GOT3 (cell line): ENCODE results near the gene CD99L2.
"Not testable (repeated sequence)": the region's sequence is repeated elsewhere in the genome, so short reads cannot be mapped to it uniquely, and the experiment has no call there.

ENCODE experiments used
- DNase-seq: peaks from one replicate; lab custom pipeline; 2025; ENCODE audit warnings: mixed read lengths; lab: John Stamatoyannopoulos, UW

Gene CD99L2

DNA sequence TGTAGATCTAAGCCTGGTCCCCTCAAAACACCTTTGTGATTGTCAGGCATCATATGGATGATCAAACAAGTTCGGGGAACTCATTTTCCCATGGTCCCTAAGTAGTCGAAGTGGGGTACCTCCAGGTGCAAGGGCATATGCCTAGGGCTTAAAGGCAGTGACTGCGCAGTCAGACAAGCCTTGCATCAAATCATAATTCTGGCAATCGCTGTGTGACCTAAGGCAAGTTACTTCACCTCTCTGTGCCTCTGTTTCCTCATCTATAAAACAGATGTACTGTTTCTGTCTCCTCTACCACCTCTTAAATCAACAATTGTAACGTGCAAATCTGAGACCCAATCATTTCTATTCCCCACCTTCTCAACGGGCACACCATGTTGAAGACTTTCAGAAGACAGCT lies 1.8 kb downstream of the CD99L2 start:
- DNase-seq: no peak

DNA sequence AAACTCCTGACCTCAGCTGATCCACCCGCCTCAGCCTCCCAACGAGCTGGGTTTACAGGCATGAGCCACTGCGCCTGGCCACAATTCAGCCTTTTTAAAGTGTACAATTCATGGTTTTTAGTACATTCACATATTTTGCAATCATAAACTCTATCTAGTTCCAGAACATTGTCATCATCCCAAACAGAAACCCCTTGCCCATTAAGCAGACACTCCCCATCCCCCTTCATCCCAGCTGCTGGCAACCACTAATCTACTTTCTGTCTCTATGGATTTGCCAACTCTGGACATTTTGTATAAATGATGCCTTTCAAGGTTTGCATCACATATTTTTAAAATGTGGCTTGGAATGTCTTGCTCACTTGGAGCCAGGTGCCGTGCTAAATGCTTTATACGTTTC lies 4.5 kb downstream of the CD99L2 start:
- DNase-seq: no peak

DNA sequence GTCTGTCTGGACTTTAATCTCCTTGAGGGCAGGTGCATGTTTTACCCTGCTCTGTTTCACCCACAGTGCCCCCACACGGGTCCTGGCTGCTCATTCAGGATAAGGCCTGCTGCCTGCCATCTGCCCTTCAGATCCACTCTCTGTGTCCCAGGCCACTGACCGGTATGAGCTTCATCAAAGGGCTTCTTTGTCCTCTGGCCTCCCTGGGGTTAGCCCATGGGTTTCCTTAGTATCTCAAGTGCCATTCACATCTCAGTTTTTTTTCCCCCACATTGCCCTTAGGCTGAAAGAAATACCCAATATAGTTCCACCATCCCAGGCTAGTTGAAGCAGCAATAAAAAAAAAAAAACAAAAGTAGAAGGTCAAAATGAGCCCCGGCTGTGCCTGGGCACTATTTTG lies 9.3 kb downstream of the CD99L2 start:
- no peak for DNase-seq

DNA sequence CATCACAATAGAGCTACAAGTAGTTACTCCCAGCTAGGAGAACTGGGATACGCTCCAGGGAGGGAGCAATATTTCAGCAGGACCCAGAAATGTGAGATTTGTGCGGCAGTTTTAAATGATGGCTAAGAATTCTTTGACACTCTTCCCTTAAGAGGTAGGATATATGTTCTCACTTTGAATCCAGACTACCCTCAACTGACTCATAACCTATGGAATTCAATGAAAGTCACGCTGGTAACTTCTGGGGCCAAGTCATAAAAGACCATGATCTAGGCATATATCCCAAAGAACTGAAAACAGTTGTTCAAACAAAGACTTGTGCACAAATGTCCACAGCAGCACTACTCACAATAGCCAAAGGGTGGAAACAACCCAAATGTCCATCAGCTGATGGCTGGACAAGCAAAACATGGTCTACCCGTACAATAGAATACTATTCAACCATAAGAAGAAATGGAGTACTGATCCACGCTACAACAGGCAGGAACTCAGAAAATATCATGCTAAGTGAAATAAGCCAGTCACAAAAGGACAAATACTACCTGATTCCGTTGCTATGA lies 10.5 kb downstream of the CD99L2 start:
- no peak for DNase-seq

DNA sequence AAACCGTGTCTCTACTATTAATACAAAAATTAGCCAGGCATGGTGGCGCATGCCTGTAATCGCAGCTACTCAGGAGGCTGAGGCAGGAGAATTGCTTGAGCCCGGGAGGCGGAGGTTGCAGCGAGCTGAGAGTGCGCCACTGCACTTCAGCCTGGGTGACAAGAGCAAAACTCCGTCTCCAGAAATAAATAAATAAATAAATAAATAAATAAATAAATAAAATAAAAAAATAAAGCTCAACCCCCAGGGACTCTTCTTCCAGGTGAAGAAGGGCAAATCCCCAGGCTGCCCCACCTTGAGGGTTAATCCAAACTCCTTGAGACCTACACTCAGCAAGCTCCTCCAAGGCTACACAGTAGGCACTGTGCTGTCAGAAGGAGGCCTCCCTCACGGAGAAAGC lies 11.2 kb downstream of the CD99L2 start:
- not testable (repeated sequence) for DNase-seq

DNA sequence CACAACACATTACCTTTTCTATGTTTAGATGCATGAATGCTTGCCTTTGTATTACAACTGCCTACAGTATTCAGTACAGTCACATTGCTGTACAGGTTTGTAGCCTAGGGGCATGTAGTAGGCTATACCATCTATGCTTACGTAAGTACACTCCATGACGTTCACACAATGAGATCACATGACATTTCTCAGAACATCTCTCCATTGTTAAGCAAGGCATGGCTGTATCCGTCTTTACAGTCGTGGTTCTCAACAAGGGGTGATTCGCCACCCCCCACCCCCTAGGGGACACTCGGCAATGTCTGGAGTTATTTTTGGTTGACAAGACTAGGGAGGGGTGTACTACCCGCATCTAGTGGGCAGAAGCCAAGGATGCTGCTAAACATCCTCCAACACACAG lies 12.1 kb downstream of the CD99L2 start:
- DNase-seq: no peak

DNA sequence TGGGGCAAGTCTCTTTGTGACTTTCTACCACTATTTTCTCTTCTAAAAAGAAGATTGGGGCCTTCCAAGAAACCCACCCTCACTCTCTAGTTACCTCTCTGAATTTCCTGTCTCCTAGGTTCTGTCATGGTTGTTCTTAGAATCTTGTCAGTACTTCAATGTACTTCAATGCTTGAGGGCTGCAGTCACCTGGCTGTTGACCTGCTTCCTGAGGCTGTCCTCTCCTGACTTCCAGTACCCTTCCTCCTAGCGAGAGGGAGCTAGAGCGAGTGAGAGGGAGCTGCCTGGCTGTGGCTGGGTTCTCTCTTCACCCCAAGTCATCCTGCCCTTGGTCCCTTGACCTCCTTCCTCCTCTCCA lies 17.7 kb downstream of the CD99L2 start:
- DNase-seq: no peak

DNA sequence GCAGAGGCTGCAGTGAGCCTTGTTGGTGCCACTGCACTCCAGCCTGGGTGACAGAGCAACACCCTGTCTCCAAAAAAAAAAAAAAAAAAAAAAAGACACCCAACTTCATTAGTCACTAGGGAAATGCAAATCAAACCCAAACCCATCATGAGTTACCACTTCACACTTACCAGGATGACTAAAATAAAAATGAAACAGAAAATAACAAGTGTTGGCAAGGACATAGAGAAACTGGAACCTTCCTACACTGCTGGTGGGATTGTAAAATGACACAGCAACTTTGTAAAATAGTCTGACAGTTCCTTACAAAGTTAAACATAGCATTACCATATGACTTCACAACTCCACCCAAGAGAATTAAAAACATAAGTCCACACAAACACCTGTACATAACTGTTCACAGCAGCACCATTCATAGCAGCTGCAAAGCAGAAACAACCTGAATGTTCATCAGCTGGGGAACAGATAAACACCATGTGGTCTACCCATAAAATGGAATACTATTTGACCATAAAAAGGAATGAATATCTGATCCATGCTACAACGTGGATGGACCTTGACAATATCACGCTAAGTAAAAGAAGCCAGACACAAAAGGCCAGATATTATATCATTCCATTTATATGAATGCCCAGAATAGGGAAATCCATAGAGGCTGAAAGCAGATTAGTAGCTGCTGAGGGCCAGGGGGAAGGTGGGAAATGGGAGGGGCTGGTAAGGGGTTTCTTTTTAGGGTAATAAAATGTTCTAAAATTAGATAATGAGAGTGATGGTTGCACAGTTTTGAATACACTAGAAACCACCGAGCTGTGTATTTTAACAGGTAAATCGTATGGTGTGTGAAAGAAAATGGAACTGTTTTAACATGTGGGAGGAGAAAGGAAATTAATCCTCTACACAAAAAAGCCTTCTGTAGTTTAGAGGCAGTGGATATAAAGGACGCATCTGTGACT lies 18.3 kb downstream of the CD99L2 start:
- DNase-seq: no peak

DNA sequence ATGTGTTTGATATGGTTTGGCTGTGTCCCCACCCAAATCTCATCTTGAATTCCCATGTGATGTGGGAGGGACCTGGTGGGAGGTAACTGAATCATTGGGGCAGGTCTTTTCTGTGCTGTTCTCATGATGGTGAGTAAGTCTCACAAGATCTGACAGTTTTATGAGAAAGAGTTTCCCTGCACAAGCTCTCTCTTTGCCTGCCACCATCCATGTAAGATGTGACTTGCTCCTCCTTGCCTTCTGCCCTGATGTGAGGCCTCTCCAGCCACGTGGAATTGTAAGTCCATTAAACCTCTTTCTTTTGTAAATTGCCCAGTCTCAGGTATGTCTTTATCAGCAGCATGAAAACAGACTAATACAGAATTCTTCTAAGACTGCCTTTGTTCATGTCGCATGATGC lies 22.8 kb downstream of the CD99L2 start:
- DNase-seq: not testable (repeated sequence)

DNA sequence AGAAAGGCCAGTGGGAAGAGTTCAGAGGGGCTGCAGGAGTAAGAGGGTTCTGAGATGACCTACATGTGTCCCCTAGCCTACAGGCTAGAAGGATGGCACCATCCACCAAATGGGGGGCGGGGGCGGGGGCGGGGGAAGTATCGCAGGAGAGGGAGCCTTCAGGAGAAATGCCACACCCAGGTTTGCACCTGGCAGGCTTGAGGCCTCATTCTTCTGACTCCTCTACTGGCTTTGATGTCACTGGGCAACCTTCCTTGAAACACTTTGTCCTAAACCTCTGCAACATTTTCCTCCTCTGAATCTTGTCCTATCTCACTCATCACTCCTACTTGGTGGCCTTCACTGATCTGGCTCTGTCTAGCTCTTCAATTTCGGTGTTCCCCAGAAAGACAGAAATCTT lies 24.0 kb downstream of the CD99L2 start:
- no peak for DNase-seq

DNA sequence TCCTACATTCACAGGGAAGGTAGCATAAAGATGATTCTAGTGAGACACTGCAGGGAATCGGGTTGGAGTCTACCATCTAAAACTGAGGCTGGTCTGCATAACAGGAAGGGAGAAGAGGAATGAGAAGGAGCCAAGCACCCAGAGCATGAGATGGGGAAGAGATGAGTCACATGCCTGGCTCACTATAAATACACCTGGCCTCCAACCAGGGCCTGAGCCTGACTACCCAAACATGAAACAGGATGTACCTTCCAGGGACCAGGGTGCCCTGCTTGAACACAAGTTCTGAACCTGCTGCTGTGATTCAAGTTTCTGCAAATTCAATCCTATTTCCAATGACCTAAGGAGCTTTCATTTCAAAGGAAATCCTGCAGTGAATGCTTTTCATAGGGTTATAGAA lies 24.9 kb downstream of the CD99L2 start:
- no peak for DNase-seq

DNA sequence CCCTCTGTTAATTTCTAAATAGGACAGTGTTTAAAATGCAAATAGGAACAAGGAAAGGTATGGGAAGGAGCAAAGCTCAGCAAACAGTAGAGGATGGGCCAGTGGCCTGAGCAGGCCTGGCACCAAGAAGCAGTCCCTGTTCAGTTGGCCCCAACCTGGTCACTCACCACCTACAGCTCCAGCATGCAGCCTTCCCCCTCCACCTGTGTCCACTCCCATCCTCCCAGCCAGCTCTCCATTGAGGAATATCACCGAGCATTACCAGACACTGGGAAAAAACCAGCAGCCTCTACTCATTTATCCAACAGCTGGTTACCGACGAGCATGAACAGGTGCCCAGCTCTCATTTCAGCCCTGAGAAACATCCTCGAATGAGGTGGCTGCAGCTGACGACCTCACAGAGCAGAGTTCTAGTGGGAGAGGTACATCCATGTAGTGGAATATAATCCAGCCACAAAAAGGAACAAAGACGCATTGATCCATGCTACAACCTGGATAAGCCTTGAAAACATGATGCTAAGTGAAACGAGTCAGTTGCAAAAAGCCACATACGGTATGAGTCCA lies 25.6 kb downstream of the CD99L2 start:
- DNase-seq: no peak

DNA sequence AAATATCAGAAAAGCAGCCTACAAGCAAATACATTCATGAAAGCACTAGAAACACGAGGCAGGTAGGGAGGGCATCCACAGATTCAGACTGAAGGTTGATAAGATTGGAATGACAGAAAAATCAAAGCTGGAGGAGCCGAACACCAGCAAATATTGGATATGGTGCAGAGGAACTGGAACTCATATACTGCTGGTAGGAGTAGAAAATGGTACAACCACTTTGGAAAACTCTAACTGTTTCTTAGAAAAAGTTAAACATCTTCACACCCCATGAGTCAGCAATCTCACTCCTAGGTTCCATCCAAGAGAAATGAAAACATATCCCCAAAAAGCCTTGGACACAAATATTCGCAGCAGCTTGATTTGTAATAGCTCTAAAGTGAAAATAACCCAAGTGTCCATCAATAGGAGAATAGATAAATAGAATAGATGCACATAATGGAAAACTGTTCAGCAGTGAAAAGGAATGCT lies 27.1 kb downstream of the CD99L2 start:
- DNase-seq: no peak

DNA sequence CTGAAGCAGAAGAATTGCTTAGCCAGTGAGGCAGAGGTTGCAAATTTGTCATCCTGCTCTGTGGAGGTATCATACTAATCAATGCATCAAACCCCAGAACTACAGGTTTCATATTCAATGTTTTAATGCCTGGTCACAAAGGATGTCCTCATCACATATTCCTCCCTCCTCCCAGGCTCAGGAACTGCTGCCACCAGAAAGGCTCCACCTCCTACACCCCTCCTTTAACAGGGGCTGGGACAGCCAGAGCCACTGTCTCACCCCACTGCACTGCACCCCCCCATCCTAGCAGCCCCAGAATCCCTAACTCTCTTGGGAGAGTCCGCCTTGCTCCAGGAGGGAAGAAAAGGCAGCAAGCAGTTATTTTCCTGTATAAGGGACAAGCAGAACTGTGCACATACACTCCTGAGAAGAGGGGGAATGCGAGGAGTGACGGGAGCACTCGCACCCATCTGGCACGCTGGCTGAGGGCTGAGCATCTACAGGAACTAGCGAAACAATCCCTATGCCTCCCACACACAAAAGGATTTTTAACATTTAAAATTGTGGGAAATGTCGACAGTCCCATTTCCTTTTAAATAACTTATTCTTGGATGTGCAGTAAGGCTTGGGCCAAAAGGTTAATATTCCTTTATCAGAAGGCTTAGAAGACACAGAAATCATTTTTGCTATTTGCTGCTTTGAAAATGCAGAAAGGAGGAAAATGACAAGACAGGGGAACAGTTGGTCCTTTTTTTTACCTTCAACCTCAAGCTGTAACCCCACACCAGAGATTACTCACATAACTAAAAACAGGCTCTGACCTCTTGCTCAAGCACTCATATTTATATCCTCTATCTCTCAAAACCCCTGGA lies 27.8 kb downstream of the CD99L2 start:
- no peak for DNase-seq

DNA sequence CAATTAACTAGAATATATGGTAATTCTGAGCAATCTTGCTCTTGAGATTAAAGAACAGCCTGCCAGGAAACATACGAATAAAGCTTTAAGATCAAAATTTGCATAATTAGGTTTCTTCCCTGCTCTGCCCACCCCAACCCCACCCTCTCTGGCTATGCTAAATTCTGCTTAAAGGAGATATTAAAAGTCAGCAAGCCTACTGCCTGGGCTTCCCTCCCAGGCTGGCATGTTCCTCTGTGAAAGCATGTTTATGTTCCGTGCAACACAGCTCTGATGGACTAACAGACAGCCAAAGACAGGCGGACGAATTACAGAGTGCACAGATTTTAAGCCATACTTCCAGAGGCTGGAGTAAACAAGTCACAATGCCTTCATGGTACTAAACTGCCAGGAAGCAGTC lies 28.4 kb downstream of the CD99L2 start:
- no peak for DNase-seq

DNA sequence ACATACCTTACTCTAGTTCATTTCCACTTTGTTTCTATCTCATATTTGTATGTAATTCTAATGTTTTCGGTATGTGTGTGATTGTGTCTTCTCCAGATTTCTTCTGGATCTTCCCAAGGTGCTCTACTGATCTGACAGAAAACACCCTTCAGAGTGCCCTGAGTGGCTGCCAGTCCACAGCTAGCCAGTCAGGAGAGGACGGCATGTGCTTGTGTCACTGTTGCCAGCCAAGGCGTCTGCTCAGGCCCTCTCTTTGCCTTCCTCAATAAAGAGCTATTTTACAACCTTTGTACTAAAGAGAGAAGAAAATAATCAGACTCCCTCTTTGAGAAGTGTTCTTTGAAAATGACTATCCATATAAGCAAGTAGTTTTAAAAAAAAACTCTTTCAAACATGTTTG lies 29.0 kb downstream of the CD99L2 start:
- DNase-seq: no peak

DNA sequence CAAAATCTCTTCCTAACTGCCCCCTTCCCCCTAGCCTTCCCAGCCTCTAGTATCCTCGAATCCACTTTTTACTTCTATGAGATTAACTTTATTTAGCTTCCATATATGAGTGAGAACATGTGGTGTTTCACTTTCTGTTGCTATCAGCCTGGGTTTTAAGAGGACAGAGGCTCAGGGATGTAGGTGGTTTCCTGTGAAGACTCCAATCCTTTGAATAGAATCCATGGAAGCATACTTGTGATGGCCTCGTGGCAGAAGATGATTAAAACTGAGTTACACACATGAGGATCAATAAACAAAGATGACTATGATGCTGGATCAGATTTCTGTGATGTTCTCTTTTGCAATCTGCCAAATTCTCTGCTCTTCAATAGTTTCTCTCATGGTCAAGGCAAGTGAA lies 29.8 kb downstream of the CD99L2 start:
- no peak for DNase-seq

DNA sequence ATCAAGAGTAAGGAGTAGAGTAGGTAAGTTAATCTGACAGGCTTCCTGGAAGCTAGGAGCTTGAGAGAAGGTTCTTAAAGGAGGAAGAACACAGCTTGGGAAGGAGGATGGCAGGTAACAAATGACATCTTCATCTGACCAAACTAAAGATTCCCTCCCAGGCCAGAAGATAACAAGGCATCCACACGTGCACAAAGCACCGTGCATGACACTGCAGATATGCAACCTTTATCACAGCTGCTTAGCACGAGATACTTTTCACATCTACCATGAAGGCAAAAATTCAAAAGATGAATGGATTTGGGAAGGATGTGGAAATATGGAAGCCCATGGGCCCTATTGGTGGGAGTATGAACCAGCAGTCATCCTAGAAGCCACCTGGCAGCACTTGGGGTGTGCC lies 34.3 kb downstream of the CD99L2 start:
- DNase-seq: no peak

DNA sequence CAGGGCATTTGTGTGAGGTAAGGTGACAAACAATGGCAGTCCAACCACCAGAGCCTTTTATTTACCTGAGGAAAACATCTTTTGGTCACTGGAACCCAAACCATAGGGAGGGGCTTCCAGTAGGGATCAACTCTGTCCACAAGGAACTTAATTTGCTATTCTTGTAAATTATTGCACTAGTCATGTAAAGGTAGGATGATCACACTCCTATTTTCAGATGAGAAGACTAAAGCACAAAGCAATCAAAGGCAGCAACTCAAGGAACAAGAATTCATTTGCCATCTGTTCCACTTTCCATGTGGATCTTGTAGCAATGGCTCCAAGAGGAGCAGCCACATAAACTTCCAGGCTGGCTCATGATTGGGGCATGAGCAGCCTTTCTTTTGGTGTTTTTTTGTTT lies 35.3 kb downstream of the CD99L2 start:
- DNase-seq: no peak

DNA sequence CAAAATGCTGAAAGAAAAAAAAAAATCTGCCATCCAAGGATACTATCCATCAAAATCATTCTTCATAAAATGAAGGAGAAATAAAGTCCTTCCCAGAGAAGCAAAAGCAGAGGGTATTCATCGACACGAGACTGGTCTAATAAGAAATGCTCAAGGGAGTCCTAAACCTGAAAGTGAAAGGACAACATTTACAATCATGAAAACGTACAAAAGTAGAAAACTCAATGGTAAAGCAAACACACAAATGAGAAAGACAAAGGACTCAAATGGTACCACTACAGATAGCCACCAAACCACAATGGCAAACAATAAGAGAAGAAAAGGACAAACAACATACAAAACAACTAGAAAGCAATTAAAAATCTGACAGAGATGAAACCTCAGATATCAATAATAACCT lies 41.0 kb downstream of the CD99L2 start:
- DNase-seq: no peak

DNA sequence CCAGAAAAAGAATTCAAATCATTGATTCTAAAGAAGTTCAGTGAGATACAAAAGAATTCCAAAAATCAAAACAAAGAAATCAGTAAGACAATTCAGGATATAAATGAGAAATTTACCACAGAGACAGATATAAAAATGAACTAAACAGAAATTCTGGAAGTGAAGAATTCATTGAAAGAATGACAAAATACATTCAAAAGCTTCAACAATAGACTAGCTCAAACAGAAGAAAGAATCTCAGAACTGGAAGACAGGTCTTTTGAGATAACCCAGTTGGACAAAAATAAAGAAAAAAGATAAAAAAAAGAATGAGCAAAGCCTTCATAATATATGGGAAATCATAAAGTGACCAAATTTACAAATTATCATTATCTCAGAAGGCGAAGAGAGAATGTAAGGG lies 41.7 kb downstream of the CD99L2 start:
- DNase-seq: no peak

DNA sequence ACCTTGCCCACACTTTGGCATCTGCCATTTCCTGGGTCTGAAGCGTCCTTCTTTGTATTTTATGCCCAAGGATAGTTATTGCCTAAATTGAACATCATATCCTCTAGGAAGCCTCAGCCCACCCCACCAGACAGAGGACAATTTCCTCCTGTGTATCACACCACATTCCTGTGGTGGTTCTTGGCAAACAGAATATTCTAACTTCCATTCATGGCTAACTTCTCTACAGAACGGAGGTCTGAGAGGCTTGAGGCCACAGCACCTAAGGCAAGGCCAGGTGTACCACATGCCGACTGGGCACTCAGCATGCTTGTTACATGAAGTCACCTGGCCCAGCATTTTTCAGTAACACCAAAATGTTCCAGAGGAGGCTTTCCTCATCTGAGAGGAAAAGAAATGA lies 42.4 kb downstream of the CD99L2 start:
- DNase-seq: no peak
